Neural cell (in vitro differentiated cells): ENCODE measurements around the gene IBA57. TPM values are rescaled to one million over a fixed set of nuclear protein-coding genes. Genes with fewer than 3 reads are reported as not detected.

Experiments used
- H2AFZ ChIP-seq: fragments of 200-600, 300-800 bp; sonication (generic), shearing (Covaris generic); 2 replicates; pipeline ENCODE4 v1.6.0; 2014; ENCODE audit warnings: low read depth, mild to moderate bottlenecking, antibody characterized with exemption, low read length, moderate library complexity
- H3F3A ChIP-seq: fragments of 200-600 bp; shearing (Covaris generic); 2 replicates; pipeline ENCODE4 v1.6.1; 2016; ENCODE audit warnings: mild to moderate bottlenecking, moderate library complexity, mixed read lengths, antibody characterized with exemption, low read length; ENCODE audit not compliant: insufficient read depth, poor library complexity, severe bottlenecking
- H3K27ac ChIP-seq: fragments of 200-600, 300-800 bp; sonication (generic), shearing (Covaris generic); 2 replicates; pipeline ENCODE4 v1.5.1; 2014; ENCODE audit warnings: mild to moderate bottlenecking, low read length, moderate library complexity
- H3K27me3 ChIP-seq: fragments of 300-800, 200-600 bp; sonication (generic), shearing (Covaris generic); 2 replicates; pipeline ENCODE4 v1.6.0; 2014; ENCODE audit warnings: mild to moderate bottlenecking, low read depth, low read length, moderate library complexity; ENCODE audit not compliant: insufficient read depth
- H3K36me3 ChIP-seq: fragments of 300-800, 200-600 bp; sonication (generic), shearing (Covaris generic); 2 replicates; pipeline ENCODE4 v1.5.1; 2014; ENCODE audit warnings: mild to moderate bottlenecking, antibody characterized with exemption, low read length, moderate library complexity; ENCODE audit not compliant: insufficient read depth
- H3K4me2 ChIP-seq: fragments of 300-800, 200-600 bp; sonication (generic), shearing (Covaris generic); 2 replicates; pipeline ENCODE4 v1.6.0; 2014; ENCODE audit warnings: mild to moderate bottlenecking, low read length
- H3K4me3 ChIP-seq: fragments of 300-800, 200-600 bp; sonication (generic), shearing (Covaris generic); 2 replicates; pipeline ENCODE4 v1.5.1; 2014; ENCODE audit warnings: mild to moderate bottlenecking, low read length, moderate library complexity
- H3K79me2 ChIP-seq: fragments of 200-600 bp; shearing (Covaris generic); replicated peaks from 2 replicates; pipeline ENCODE4 v1.6.0; 2014; ENCODE audit warnings: mild to moderate bottlenecking, low read length, moderate library complexity; ENCODE audit not compliant: insufficient read depth
- H3K9ac ChIP-seq: fragments of 300-800, 200-600 bp; sonication (generic), shearing (Covaris generic); 2 replicates; pipeline ENCODE4 v1.6.1; 2016; ENCODE audit warnings: mild to moderate bottlenecking, low read length, mixed read lengths
- H3K9me2 ChIP-seq: fragments of 200-600 bp; shearing (Covaris generic); 2 replicates; pipeline ENCODE4 v1.6.1; 2016; ENCODE audit warnings: mild to moderate bottlenecking, low read length, mixed read lengths; ENCODE audit not compliant: insufficient read depth
- H3K9me3 ChIP-seq: fragments of 200-600, 300-800 bp; sonication (generic), shearing (Covaris generic); 2 replicates; pipeline ENCODE4 v1.6.1; 2016; ENCODE audit warnings: mild to moderate bottlenecking, mixed run types, low read length, moderate library complexity, mixed read lengths
- H4K20me1 ChIP-seq: fragments of 200-600 bp; shearing (Covaris generic); 2 replicates; pipeline ENCODE4 v1.6.1; 2016; ENCODE audit warnings: mild to moderate bottlenecking, mixed run types; ENCODE audit not compliant: insufficient read depth
- EP300 ChIP-seq: fragments of 450-650 bp; conservative IDR thresholded peaks from 2 replicates; pipeline ENCODE4 v1.6.1; 2014; ENCODE audit warnings: antibody characterized with exemption, mild to moderate bottlenecking, moderate library complexity; ENCODE audit not compliant: poor library complexity, severe bottlenecking
- EZH2 ChIP-seq: fragments of 200-600, 300-800 bp; shearing (Covaris generic), sonication (generic); IDR thresholded peaks from 2 replicates; pipeline ENCODE4 v1.6.1; 2014; ENCODE audit warnings: antibody characterized with exemption, low read length, borderline replicate concordance, mild to moderate bottlenecking; ENCODE audit not compliant: insufficient read depth, poor library complexity, severe bottlenecking
- MXI1 ChIP-seq: fragments of 450-650 bp; conservative IDR thresholded peaks from 2 replicates; pipeline ENCODE4 v1.6.1; 2014; ENCODE audit warnings: antibody characterized with exemption, mild to moderate bottlenecking; ENCODE audit not compliant: poor library complexity, severe bottlenecking
- POLR2AphosphoS5 ChIP-seq: IDR thresholded peaks from 2 replicates; pipeline ENCODE4 v1.6.1; 2012
- RAD21 ChIP-seq: fragments of 450-650 bp; conservative IDR thresholded peaks from 2 replicates; pipeline ENCODE4 v1.6.1; 2014; ENCODE audit warnings: antibody characterized with exemption, mild to moderate bottlenecking, moderate library complexity
- SMC3 ChIP-seq: fragments of 450-650 bp; conservative IDR thresholded peaks from 2 replicates; pipeline ENCODE4 v1.6.1; 2014; ENCODE audit warnings: antibody characterized with exemption, mild to moderate bottlenecking, moderate library complexity; ENCODE audit not compliant: poor library complexity
- TAF1 ChIP-seq: IDR thresholded peaks from 2 replicates; pipeline ENCODE4 v1.6.1; 2012; ENCODE audit warnings: low read depth
- polyA plus RNA-seq: library from polyadenylated mRNA; depleted of rRNA; stranded (reverse); fragments of >200 nt; gene quantifications from 2 replicates; pipeline ENCODE4 v1.2.3, GENCODE V29; 2014
- TF ChIP-seq, protein P1 (sequence below): IDR thresholded peaks from 2 replicates; pipeline ENCODE4 v1.6.1; 2012; ENCODE audit warnings: borderline replicate concordance
- TF ChIP-seq, protein P2 (sequence below): fragments of 450-650 bp; IDR thresholded peaks from 2 replicates; pipeline ENCODE4 v1.5.1; 2014; ENCODE audit warnings: antibody characterized with exemption, mild to moderate bottlenecking, moderate library complexity; ENCODE audit not compliant: poor library complexity, severe bottlenecking

Gene IBA57
- polyA plus RNA-seq, 1 donor from 2014 or later = 5.5 TPM

DNA sequence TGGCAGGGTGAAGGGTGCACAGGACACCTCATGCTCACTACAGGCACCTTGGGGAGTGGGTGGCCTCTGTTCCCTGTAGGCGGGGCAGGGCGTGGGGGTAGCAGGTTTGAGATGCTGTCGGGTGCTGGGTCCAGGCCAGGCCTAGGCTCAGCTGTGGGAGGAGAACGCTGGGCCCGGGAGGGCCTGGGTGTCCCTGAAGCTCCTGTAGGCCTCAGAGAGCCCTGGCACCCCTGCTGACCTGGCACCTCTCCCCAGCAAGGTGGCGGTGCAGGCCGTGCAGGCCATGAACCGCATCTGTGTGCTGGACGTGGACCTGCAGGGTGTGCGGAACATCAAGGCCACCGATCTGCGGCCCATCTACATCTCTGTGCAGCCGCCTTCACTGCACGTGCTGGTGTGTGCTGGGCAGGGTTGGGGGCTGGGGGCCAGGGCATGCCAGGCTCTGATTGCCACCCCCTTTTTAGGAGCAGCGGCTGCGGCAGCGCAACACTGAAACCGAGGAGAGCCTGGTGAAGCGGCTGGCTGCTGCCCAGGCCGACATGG, 18.4 kb upstream of the IBA57 start:
- Histone ChIP-seq H3K4me2 (no peak overlapping the region), H4K20me1 (peaks cover 7% of the 10 kb centered on the region), H3K4me3 (no peak overlapping the region), H3F3A (no peaks in the 10 kb centered on the region), H3K9me3 (no peaks in the 10 kb centered on the region), H3K27me3 (no peaks in the 10 kb centered on the region), H2AFZ (no peak overlapping the region), H3K27ac (no peak overlapping the region), H3K9ac (no peak overlapping the region), H3K79me2 (peaks cover 13% of the 10 kb centered on the region), H3K9me2 (no peaks in the 10 kb centered on the region), H3K36me3 (no peaks in the 10 kb centered on the region)
- TF ChIP-seq EP300 (no peak), MXI1 (no peak), SMC3 (no peak), TAF1 (no peak), EZH2 (no peak), POLR2AphosphoS5 (no peak), RAD21 (no peak)
- TF ChIP-seq, protein P1, sequence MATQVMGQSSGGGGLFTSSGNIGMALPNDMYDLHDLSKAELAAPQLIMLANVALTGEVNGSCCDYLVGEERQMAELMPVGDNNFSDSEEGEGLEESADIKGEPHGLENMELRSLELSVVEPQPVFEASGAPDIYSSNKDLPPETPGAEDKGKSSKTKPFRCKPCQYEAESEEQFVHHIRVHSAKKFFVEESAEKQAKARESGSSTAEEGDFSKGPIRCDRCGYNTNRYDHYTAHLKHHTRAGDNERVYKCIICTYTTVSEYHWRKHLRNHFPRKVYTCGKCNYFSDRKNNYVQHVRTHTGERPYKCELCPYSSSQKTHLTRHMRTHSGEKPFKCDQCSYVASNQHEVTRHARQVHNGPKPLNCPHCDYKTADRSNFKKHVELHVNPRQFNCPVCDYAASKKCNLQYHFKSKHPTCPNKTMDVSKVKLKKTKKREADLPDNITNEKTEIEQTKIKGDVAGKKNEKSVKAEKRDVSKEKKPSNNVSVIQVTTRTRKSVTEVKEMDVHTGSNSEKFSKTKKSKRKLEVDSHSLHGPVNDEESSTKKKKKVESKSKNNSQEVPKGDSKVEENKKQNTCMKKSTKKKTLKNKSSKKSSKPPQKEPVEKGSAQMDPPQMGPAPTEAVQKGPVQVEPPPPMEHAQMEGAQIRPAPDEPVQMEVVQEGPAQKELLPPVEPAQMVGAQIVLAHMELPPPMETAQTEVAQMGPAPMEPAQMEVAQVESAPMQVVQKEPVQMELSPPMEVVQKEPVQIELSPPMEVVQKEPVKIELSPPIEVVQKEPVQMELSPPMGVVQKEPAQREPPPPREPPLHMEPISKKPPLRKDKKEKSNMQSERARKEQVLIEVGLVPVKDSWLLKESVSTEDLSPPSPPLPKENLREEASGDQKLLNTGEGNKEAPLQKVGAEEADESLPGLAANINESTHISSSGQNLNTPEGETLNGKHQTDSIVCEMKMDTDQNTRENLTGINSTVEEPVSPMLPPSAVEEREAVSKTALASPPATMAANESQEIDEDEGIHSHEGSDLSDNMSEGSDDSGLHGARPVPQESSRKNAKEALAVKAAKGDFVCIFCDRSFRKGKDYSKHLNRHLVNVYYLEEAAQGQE = no peak
- TF ChIP-seq, protein P2, sequence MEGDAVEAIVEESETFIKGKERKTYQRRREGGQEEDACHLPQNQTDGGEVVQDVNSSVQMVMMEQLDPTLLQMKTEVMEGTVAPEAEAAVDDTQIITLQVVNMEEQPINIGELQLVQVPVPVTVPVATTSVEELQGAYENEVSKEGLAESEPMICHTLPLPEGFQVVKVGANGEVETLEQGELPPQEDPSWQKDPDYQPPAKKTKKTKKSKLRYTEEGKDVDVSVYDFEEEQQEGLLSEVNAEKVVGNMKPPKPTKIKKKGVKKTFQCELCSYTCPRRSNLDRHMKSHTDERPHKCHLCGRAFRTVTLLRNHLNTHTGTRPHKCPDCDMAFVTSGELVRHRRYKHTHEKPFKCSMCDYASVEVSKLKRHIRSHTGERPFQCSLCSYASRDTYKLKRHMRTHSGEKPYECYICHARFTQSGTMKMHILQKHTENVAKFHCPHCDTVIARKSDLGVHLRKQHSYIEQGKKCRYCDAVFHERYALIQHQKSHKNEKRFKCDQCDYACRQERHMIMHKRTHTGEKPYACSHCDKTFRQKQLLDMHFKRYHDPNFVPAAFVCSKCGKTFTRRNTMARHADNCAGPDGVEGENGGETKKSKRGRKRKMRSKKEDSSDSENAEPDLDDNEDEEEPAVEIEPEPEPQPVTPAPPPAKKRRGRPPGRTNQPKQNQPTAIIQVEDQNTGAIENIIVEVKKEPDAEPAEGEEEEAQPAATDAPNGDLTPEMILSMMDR = no peak

DNA sequence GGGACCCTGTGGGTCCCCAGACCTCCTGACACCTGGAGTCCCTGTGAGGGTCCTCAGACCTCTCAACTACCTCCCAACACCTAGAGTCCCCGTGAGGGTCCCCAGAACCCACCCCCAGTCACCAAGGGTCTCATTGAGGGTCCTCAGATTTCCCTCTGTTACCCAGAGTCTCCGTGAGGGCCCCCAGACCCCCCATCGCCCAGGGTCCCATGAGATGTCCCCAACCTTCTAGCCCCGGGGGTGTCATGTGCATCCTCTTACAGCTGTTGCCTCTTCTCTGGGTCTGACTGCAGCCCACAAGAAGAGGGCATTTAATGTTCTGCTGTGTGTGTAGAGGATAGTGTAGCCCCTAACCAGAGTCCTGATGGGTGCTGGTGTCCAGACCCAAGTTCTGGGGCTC, 17.8 kb upstream of the IBA57 start:
- Histone ChIP-seq H3K79me2 (peaks cover 7% of the 10 kb centered on the region), H3K4me2 (no peak overlapping the region), H2AFZ (no peak overlapping the region), H3F3A (no peaks in the 10 kb centered on the region), H3K27ac (no peak overlapping the region), H3K4me3 (no peak overlapping the region), H4K20me1 (peaks cover 4% of the 10 kb centered on the region), H3K36me3 (no peaks in the 10 kb centered on the region), H3K9me2 (no peaks in the 10 kb centered on the region), H3K9ac (no peak overlapping the region), H3K9me3 (no peaks in the 10 kb centered on the region), H3K27me3 (no peaks in the 10 kb centered on the region)
- TF ChIP-seq, protein P1 = no peak
- TF ChIP-seq MXI1 (no peak), SMC3 (no peak), TAF1 (no peak), POLR2AphosphoS5 (no peak), EZH2 (no peak), EP300 (no peak), RAD21 (no peak)
- TF ChIP-seq, protein P2 = no peak
